Vagina (tissue), 2 donors: ENCODE results near the gene KRTAP5-5. TPM values are rescaled to one million over a fixed set of nuclear protein-coding genes. Genes with fewer than 3 reads are reported as not detected.

Experiments
- DNase-seq, 2 donors: peaks; one replicate each; pipeline ENCODE4 v3.0.0-alpha.2; 2017; ENCODE audit errors: extremely low spot score in 2 of 2
- H3K27ac ChIP-seq: fragments of 200-600 bp; sonication (generic); one replicate; pipeline ENCODE4 v1.5.1; 2019
- H3K27me3 ChIP-seq: fragments of 200-600 bp; sonication (generic); one replicate; pipeline ENCODE4 v1.5.1; 2019
- H3K36me3 ChIP-seq, 2 donors: fragments of 200-600 bp; sonication (generic); one replicate each; pipeline ENCODE4 v1.5.1; 2017 to 2019
- H3K4me1 ChIP-seq: fragments of 200-600 bp; sonication (generic); one replicate; pipeline ENCODE4 v1.5.1; 2019
- H3K4me3 ChIP-seq, 2 donors: fragments of 200-600 bp; sonication (generic); 1 replicate in 1 of 2; 2 replicates in 1 of 2; pipeline ENCODE4 v1.5.1; 2016 to 2019
- H3K9me3 ChIP-seq: fragments of 200-600 bp; sonication (generic); one replicate; pipeline ENCODE4 v1.5.1; 2019
- CTCF ChIP-seq, 3 experiments: fragments of 450-650 bp in 2 of 3; fragments of 200-600 bp in 1 of 3; sonication (generic) in 1 of 3; IDR thresholded peaks; one replicate each; pipeline ENCODE4 v1.5.1; 2017 to 2019; ENCODE audit warnings: antibody characterized with exemption in 3 of 3, mild to moderate bottlenecking in 2 of 3, moderate library complexity in 2 of 3
- POLR2A ChIP-seq, 2 donors: fragments of 450-650 bp; IDR thresholded peaks; one replicate each; pipeline ENCODE4 v1.6.1; 2017; ENCODE audit warnings: antibody characterized with exemption in 2 of 2, mild to moderate bottlenecking in 2 of 2, moderate library complexity in 2 of 2
- POLR2AphosphoS5 ChIP-seq, 2 donors: sonication (generic); formaldehyde crosslinking; IDR thresholded peaks; one replicate each; pipeline ENCODE4 v1.9.0; 2017; ENCODE audit warnings: antibody characterized with exemption in 2 of 2, mild to moderate bottlenecking in 2 of 2, low read depth in 1 of 2; ENCODE audit not compliant: insufficient read depth in 1 of 2
- intact Hi-C: fragments of 100-400 bp; cut with DNase I; formaldehyde crosslinking; loops from one replicate; pipeline ENCODE4 v1.15.1; 2023
- total RNA-seq: library from RNA; depleted of rRNA; stranded (reverse); fragments of >200 nt; gene quantifications from one replicate; pipeline ENCODE4 v1.2.3, GENCODE V29; 2016

Gene KRTAP5-5
- total RNA-seq, 1 donor from 2014 or later: not detected

- Histone ChIP-seq H3K27ac (no peak overlapping the region), H3K4me1 (peaks cover 9% of the 10 kb centered on the region), H3K27me3 (no peaks in the 10 kb centered on the region), H3K36me3 (no peaks in the 10 kb centered on the region), H3K9me3 (no peaks in the 10 kb centered on the region), H3K4me3 (no peak overlapping the region)
- no peak for DNase-seq
- TF ChIP-seq POLR2A (IDR thresholded peaks at IDR 0.05): no peak
- TF ChIP-seq CTCF (IDR thresholded peaks at IDR 0.05): no peak
- TF ChIP-seq POLR2AphosphoS5 (IDR thresholded peaks at IDR 0.05; ENCODE audit: insufficient read depth in 1 of 2, low read depth in 1 of 2): no peak
- intact Hi-C loops: loop anchor here (10.0 kb wide), 1 partner anchor 501 kb away; no protein-coding TSS in a partner anchor
Measured at GRCh38 chr11:1653541-1654387, 24.2 kb downstream of the KRTAP5-5 start.

GRCh38 chr11:1654388-1655167 lies 25.0 kb downstream of the KRTAP5-5 start:
- TF ChIP-seq CTCF (IDR thresholded peaks at IDR 0.05) (no peak), POLR2A (IDR thresholded peaks at IDR 0.05) (no peak), POLR2AphosphoS5 (IDR thresholded peaks at IDR 0.05; ENCODE audit: insufficient read depth in 1 of 2, low read depth in 1 of 2) (no peak)
- Histone ChIP-seq H3K9me3 (no peaks in the 10 kb centered on the region), H3K36me3 (no peaks in the 10 kb centered on the region), H3K27ac (no peak overlapping the region), H3K27me3 (no peaks in the 10 kb centered on the region), H3K4me1 (peaks cover 9% of the 10 kb centered on the region), H3K4me3 (no peak overlapping the region)
- intact Hi-C loops: loop anchor here (10.0 kb wide), 1 partner anchor 500 kb away; no protein-coding TSS in a partner anchor
- DNase-seq: no peak

GRCh38 chr11:1655168-1656060 lies 25.8 kb downstream of the KRTAP5-5 start:
- H3K4me1 ChIP-seq: peaks cover 9% of the 10 kb centered on the region
- H3K27ac ChIP-seq: no peak overlapping the region
- intact Hi-C loops: loop anchor here (10.0 kb wide), 1 partner anchor 499 kb away; no protein-coding TSS in a partner anchor
- H3K36me3 ChIP-seq: no peaks in the 10 kb centered on the region
- H3K9me3 ChIP-seq: no peaks in the 10 kb centered on the region
- TF ChIP-seq CTCF (IDR thresholded peaks at IDR 0.05) (no peak), POLR2A (IDR thresholded peaks at IDR 0.05) (no peak), POLR2AphosphoS5 (IDR thresholded peaks at IDR 0.05; ENCODE audit: insufficient read depth in 1 of 2, low read depth in 1 of 2) (no peak)
- H3K27me3 ChIP-seq: no peaks in the 10 kb centered on the region
- no peak for DNase-seq
- no peak overlapping the region for H3K4me3 ChIP-seq

- no peak for DNase-seq
- H3K27ac ChIP-seq: no peak overlapping the region
- no peaks in the 10 kb centered on the region for H3K27me3 ChIP-seq
- peaks cover 9% of the 10 kb centered on the region for H3K4me1 ChIP-seq
- H3K36me3 ChIP-seq: no peaks in the 10 kb centered on the region
- H3K9me3 ChIP-seq: no peaks in the 10 kb centered on the region
- no peak overlapping the region for H3K4me3 ChIP-seq
- intact Hi-C loops: loop anchor here (10.0 kb wide), 1 partner anchor 499 kb away; no protein-coding TSS in a partner anchor
- TF ChIP-seq POLR2AphosphoS5 (IDR thresholded peaks at IDR 0.05; ENCODE audit: insufficient read depth in 1 of 2, low read depth in 1 of 2) (no peak), POLR2A (IDR thresholded peaks at IDR 0.05) (no peak), CTCF (IDR thresholded peaks at IDR 0.05) (no peak)
Measured at GRCh38 chr11:1656061-1656441, 26.5 kb downstream of the KRTAP5-5 start.
